ENCODE data around the gene UROD.

Gene UROD

DNA sequence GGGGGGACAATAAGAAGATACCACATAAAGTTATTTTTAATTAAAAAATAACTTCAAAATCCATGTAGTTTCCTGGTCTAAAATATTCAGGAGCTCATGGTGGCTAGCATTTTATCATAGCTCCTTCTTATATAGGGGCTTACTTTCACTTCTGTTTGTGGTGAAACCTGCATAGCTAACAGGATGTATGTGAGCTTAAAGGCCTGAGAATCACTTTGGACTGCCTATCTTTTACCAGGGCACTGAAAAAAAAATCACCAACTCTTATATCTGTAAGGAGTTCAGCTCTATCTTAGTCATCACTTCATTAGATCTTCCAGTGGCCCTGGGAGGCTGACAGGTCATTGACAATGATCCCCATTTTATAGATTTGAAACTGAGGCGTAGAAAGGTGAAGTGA, 21.3 kb downstream of the UROD start:
- no peak for DNase-seq (ENCODE audit: low read depth, low spot score)
- CTCF ChIA-PET, result no interaction called here
- POLR2A ChIA-PET, result interaction anchor here (0.5 kb wide), 1 partner anchor 50 kb away, joined by 3 read pairs; no protein-coding TSS in a partner anchor
- no peak for TF ChIP-seq CTCF (IDR thresholded peaks at IDR 0.05; ENCODE audit: insufficient read depth, low read length, missing control alignments)
- H3K4me3 ChIP-seq (ENCODE audit: low read depth, low read length), result no peak overlapping the region

GRCh38 chr1:45035631-45036301, 23.7 kb downstream of the UROD start:
- CTCF ChIA-PET, result interaction anchor here (1.8 kb wide), 1 partner anchor 264 kb away, joined by 5 read pairs; no protein-coding TSS in a partner anchor

DNA sequence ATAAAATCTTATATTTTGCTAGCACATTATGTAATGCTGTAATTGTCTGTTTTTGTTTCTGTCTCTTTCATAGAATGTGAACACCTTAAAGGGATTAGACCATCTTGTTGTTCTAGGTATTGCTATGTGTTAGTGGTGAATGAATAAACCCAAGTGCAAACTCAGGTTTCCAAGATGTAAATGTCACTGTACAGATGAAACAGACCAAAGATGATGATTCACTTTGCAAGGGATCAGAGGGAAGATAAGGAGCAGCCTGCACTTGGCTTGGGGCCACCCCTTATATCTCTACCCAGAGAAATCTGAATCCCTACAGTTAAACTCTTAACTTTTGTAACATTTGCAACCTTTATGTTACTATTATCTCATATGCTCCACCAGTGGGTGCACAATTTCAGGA, 25.4 kb downstream of the UROD start:
- ChIA-PET CTCF (no interaction called here), POLR2A (no interaction called here)
- no peak for DNase-seq (ENCODE audit: low read depth, low spot score)
- no peak overlapping the region for H3K4me3 ChIP-seq (ENCODE audit: low read depth, low read length)
- TF ChIP-seq CTCF (IDR thresholded peaks at IDR 0.05; ENCODE audit: insufficient read depth, low read length, missing control alignments), result no peak

More at GRCh38 chr1:45035631-45036301, 23.7 kb downstream of the UROD start:
- no peak overlapping the region for H3K4me3 ChIP-seq (ENCODE audit: low read depth, low read length)
- no peak for TF ChIP-seq CTCF (IDR thresholded peaks at IDR 0.05; ENCODE audit: insufficient read depth, low read length, missing control alignments)
- POLR2A ChIA-PET, result no interaction called here
- DNase-seq (ENCODE audit: low read depth, low spot score), result no peak

DNA sequence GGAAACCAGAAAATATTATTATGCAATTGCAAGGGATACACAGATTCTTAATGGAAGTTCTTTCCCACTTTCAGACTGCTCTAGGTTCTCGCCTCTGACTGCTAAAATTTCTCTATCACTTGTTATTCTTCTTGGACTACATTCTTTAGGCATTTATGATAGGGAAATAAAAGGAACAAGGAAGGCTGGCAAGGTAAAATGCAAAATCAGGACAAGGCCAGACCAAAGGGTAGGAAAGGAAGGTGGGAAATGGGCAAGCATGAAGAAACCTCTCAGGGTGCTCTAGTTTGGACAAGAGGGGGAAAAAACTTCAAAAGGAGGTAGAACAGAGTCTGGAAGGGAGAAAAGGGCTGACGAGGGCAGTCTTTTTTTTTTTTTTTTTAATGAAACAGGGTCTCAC, 26.2 kb downstream of the UROD start:
- DNase-seq (ENCODE audit: low read depth, low spot score), result no peak
- ChIA-PET CTCF (no interaction called here), POLR2A (no interaction called here)
- no peak overlapping the region for H3K4me3 ChIP-seq (ENCODE audit: low read depth, low read length)
- TF ChIP-seq CTCF (IDR thresholded peaks at IDR 0.05; ENCODE audit: insufficient read depth, low read length, missing control alignments), result no peak

- ChIA-PET POLR2A (no interaction called here), CTCF (interaction anchor here (1.0 to 1.4 kb wide), 2 partner anchors 21 to 261 kb away, joined by 3 to 4 read pairs; no protein-coding TSS in a partner anchor)
- no peak for DNase-seq (ENCODE audit: low read depth, low spot score)
- no peak for TF ChIP-seq CTCF (IDR thresholded peaks at IDR 0.05; ENCODE audit: insufficient read depth, low read length, missing control alignments)
- H3K4me3 ChIP-seq (ENCODE audit: low read depth, low read length), result no peak overlapping the region
Observed at GRCh38 chr1:45038661-45039364, 26.8 kb downstream of the UROD start.

DNA sequence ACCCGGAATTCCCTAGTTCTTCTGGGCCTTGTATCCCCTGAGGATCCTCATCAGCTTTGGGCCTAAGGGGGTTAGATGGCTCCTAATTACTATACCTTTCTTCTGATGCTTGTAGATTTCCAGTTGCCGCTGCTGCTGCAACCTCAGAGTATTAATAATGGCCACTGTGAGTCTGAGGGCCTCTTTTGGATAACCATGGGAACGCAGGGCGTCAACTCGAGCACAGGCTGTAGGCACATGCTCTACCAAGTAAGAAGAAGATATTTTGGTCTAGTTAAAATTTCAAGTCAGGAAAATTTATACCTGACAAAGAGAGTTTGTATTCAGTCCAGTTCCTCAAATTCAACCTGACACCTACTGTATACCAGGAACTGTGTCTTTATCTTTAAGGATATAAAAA, 28.2 kb downstream of the UROD start:
- no peak overlapping the region for H3K4me3 ChIP-seq (ENCODE audit: low read depth, low read length)
- ChIA-PET POLR2A (no interaction called here), CTCF (interaction anchor here (1.1 to 1.5 kb wide), 2 partner anchors 24 to 26 kb away, joined by 3 to 5 read pairs; no protein-coding TSS in a partner anchor)
- DNase-seq (ENCODE audit: low read depth, low spot score), result no peak
- TF ChIP-seq CTCF (IDR thresholded peaks at IDR 0.05; ENCODE audit: insufficient read depth, low read length, missing control alignments), result no peak

All from AG04449 (cell line).